SHP77 (cell line): ENCODE measurements around the gene COPZ1.
A peak's percentile ranks its signal among the peaks of the same experiment; 100 is the strongest.
"Not testable (repeated sequence)": the region's sequence is repeated elsewhere in the genome, so short reads cannot be mapped to it uniquely, and the experiment has no call there.

Experiments used
- DNase-seq, 2 experiments: peaks; one replicate each; lab custom pipeline; 2025; lab: John Stamatoyannopoulos, UW

Gene COPZ1

GRCh38 chr12:54324617-54325441 lies at the start of gene COPZ1:
Gene COPZ1 (plus strand): TSS chr12:54325131. CDS start chr12:54325164, 33 bp downstream.
- DNase-seq = peak; percentile 99

GRCh38 chr12:54276368-54276767 lies 48.6 kb upstream of the COPZ1 start:
- DNase-seq = no peak

- DNase-seq = no peak
Measured at GRCh38 chr12:54277823-54278276, 47.1 kb upstream of the COPZ1 start.

GRCh38 chr12:54279227-54279631 lies 45.7 kb upstream of the COPZ1 start:
- no peak for DNase-seq

- DNase-seq = peak; percentile 97
Measured at GRCh38 chr12:54279632-54280467, 45.1 kb upstream of the COPZ1 start, which contains the start of gene CBX5. Gene CBX5 (minus strand): TSS chr12:54280122. CDS start chr12:54257650, 22,472 bp downstream.

- DNase-seq = peak; percentile 97 to 99
Measured at GRCh38 chr12:54280468-54281260, 44.3 kb upstream of the COPZ1 start, which contains the start of gene HNRNPA1. Gene HNRNPA1 (plus strand): TSS chr12:54280726. CDS start chr12:54280808, 82 bp downstream.

- DNase-seq = peak in 1 of 2 experiments; percentile 33
Measured at GRCh38 chr12:54281261-54281638, 43.7 kb upstream of the COPZ1 start.

- DNase-seq = not testable (repeated sequence)
Measured at GRCh38 chr12:54281694-54282093, 43.2 kb upstream of the COPZ1 start.

GRCh38 chr12:54282949-54283593 lies 41.9 kb upstream of the COPZ1 start:
- DNase-seq = no peak

GRCh38 chr12:54284070-54284780 lies 40.7 kb upstream of the COPZ1 start:
- not testable (repeated sequence) for DNase-seq

- no peak for DNase-seq
Measured at GRCh38 chr12:54285150-54286041, 39.5 kb upstream of the COPZ1 start.

GRCh38 chr12:54286042-54287030 lies 38.6 kb upstream of the COPZ1 start:
- DNase-seq = no peak

- no peak for DNase-seq
Measured at GRCh38 chr12:54287261-54288157, 37.4 kb upstream of the COPZ1 start.

- no peak for DNase-seq
Measured at GRCh38 chr12:54292083-54292930, 32.6 kb upstream of the COPZ1 start.

GRCh38 chr12:54292931-54293241 lies 32.0 kb upstream of the COPZ1 start:
- DNase-seq = no peak

- DNase-seq = no peak
Measured at GRCh38 chr12:54294152-54294952, 30.6 kb upstream of the COPZ1 start.
